SK-N-SH treated with all-trans-retinoic acid at 6 μM for 48 hours (cell line): Measurements from ENCODE around the gene YJU2.

Experiments
- ATAC-seq: fragments of 200-7000 bp; cut with Tn5 transposase; 3 replicates; pipeline ENCODE4 v1.9.1; 2020; ENCODE audit warnings: mild to moderate bottlenecking, moderate library complexity
- ARNTL ChIP-seq: fragments of 450-650 bp; formaldehyde crosslinking; IDR thresholded peaks from 2 replicates; pipeline ENCODE4 v1.5.0; 2020; ENCODE audit warnings: low read depth, mild to moderate bottlenecking, moderate library complexity, borderline replicate concordance
- CREB5 ChIP-seq: fragments of 250-450 bp; sonication (Bioruptor Pico); IDR thresholded peaks from 2 replicates; pipeline ENCODE4 v1.5.1; 2020; ENCODE audit warnings: low read depth, mild to moderate bottlenecking, moderate library complexity
- CSDC2 ChIP-seq: fragments of 250-450 bp; sonication (Bioruptor Pico); IDR thresholded peaks from 2 replicates; pipeline ENCODE4 v1.5.0; 2020; ENCODE audit warnings: mild to moderate bottlenecking, moderate library complexity
- CSRNP3 ChIP-seq: fragments of 250-450 bp; sonication (Bioruptor Pico); IDR thresholded peaks from 2 replicates; pipeline ENCODE4 v1.5.1; 2021; ENCODE audit warnings: mild to moderate bottlenecking, moderate library complexity
- ISL1 ChIP-seq: fragments of 250-450 bp; sonication (Bioruptor Pico); IDR thresholded peaks from 2 replicates; pipeline ENCODE4 v2.1.2; 2022; ENCODE audit warnings: mild to moderate bottlenecking, moderate library complexity
- OSR1 ChIP-seq: fragments of 250-450 bp; sonication (Bioruptor Pico); IDR thresholded peaks from 2 replicates; pipeline ENCODE4 v1.8.0; 2022; ENCODE audit warnings: moderate library complexity, mild to moderate bottlenecking, inconsistent platforms
- PATZ1 ChIP-seq: fragments of 250-450 bp; sonication (Bioruptor Pico); IDR thresholded peaks from 2 replicates; pipeline ENCODE4 v1.8.0; 2020; ENCODE audit warnings: mild to moderate bottlenecking, moderate library complexity, borderline replicate concordance
- POU6F1 ChIP-seq: fragments of 250-450 bp; sonication (Bioruptor Pico); IDR thresholded peaks from 2 replicates; pipeline ENCODE4 v1.8.0; 2021; ENCODE audit warnings: low read depth, mild to moderate bottlenecking, moderate library complexity, borderline replicate concordance
- RARB ChIP-seq: fragments of 250-450 bp; sonication (Bioruptor Pico); IDR thresholded peaks from 2 replicates; pipeline ENCODE4 v1.8.0; 2021; ENCODE audit warnings: mild to moderate bottlenecking, moderate library complexity
- TSHZ2 ChIP-seq: fragments of 250-450 bp; sonication (Bioruptor Pico); IDR thresholded peaks from 2 replicates; pipeline ENCODE4 v1.5.0; 2020; ENCODE audit warnings: mild to moderate bottlenecking, moderate library complexity
- ZFP3 ChIP-seq: fragments of 250-450 bp; sonication (Bioruptor Pico); IDR thresholded peaks from 2 replicates; pipeline ENCODE4 v1.5.0; 2020; ENCODE audit warnings: mild to moderate bottlenecking, moderate library complexity
- ZFP30 ChIP-seq: fragments of 450-650 bp; formaldehyde crosslinking; IDR thresholded peaks from 2 replicates; pipeline ENCODE4 v1.5.0; 2022; ENCODE audit warnings: mild to moderate bottlenecking, moderate library complexity
- ZNF565 ChIP-seq: fragments of 450-650 bp; formaldehyde crosslinking; conservative IDR thresholded peaks from 2 replicates; pipeline ENCODE4 v1.5.0; 2020; ENCODE audit warnings: low read depth, mild to moderate bottlenecking, moderate library complexity
- ZNF70 ChIP-seq: fragments of 450-650 bp; formaldehyde crosslinking; IDR thresholded peaks from 2 replicates; pipeline ENCODE4 v1.5.0; 2020; ENCODE audit warnings: mild to moderate bottlenecking, moderate library complexity
- ZNF8 ChIP-seq: fragments of 450-650 bp; formaldehyde crosslinking; IDR thresholded peaks from 2 replicates; pipeline ENCODE4 v1.5.0; 2020; ENCODE audit warnings: mild to moderate bottlenecking, moderate library complexity

YJU2 gene

GRCh38 chr19:4258181-4258580 is 11.3 kb downstream of the YJU2 start (continued):
- TF ChIP-seq POU6F1 (CRISPR knock-in tag) = no peak
- TF ChIP-seq OSR1 (CRISPR knock-in tag) = no peak
- no peak for TF ChIP-seq TSHZ2 (CRISPR knock-in tag)
- no peak for TF ChIP-seq ZNF565 (CRISPR knock-in tag)
- TF ChIP-seq CSDC2 (CRISPR knock-in tag) = no peak
- TF ChIP-seq RARB (CRISPR knock-in tag) = no peak
- no peak for TF ChIP-seq ZFP30 (CRISPR knock-in tag)
- no peak for TF ChIP-seq ZFP3 (CRISPR knock-in tag)

GRCh38 chr19:4260613-4261191 is 13.8 kb downstream of the YJU2 start:
- TF ChIP-seq ZFP3 (CRISPR knock-in tag) = peak; percentile 95
- no peak for TF ChIP-seq TSHZ2 (CRISPR knock-in tag)
- TF ChIP-seq, all 23 proteins: peak for 1
- ATAC-seq = no peak

- no peak for ATAC-seq
- TF ChIP-seq ISL1 (CRISPR knock-in tag) (no peak), ZNF70 (CRISPR knock-in tag) (no peak), ZNF8 (CRISPR knock-in tag) (no peak), ARNTL (CRISPR knock-in tag) (no peak), POU6F1 (CRISPR knock-in tag) (no peak), PATZ1 (CRISPR knock-in tag) (no peak), TSHZ2 (CRISPR knock-in tag) (no peak), ZNF565 (CRISPR knock-in tag) (no peak), CSRNP3 (CRISPR knock-in tag) (no peak), RARB (CRISPR knock-in tag) (no peak), CREB5 (no peak)
These were observed 17.9 kb downstream of the YJU2 start for GRCh38 chr19:4264812-4265211.
